Muscle of arm (tissue), 12 donors: Measurements from ENCODE around the gene CALML6. TPM values are rescaled to one million over a fixed set of nuclear protein-coding genes. Genes with fewer than 3 reads are reported as not detected.
"Not testable (repeated sequence)": the region's sequence is repeated elsewhere in the genome, so short reads cannot be mapped to it uniquely, and the experiment has no call there.

Experiments used
- DNase-seq: peaks from one replicate; pipeline ENCODE4 v3.0.0-alpha.2; 2013
- polyA plus RNA-seq, 12 donors: library from polyadenylated mRNA; unstranded; fragments of 120-200 nt; gene quantifications; one replicate each; pipeline ENCODE4 v1.2.1, GENCODE V29; 2013; ENCODE audit not compliant: insufficient read length in 12 of 12

CALML6 gene
- polyA plus RNA-seq, 12 donors = 64.0 to 380 (median 219) TPM; not detected in 1

- no peak for DNase-seq
Observed at GRCh38 chr1:1921901-1922701, 7.0 kb downstream of the CALML6 start.

DNA sequence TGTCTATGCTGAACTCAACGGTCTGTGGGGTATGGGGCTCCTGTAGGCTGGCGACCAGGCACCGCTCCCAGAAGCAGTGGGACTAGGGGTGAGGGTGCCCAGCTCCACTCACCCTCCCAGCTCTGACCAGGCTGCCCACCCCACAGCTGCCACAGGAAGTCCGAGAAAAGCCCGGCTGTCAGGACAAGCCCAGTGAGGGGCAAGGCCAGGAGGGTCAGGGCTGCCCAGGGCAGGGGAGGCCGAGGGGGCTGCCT, 7.6 kb downstream of the CALML6 start:
- DNase-seq = no peak

GRCh38 chr1:1922956-1923833, 8.1 kb downstream of the CALML6 start:
- DNase-seq = no peak

DNA sequence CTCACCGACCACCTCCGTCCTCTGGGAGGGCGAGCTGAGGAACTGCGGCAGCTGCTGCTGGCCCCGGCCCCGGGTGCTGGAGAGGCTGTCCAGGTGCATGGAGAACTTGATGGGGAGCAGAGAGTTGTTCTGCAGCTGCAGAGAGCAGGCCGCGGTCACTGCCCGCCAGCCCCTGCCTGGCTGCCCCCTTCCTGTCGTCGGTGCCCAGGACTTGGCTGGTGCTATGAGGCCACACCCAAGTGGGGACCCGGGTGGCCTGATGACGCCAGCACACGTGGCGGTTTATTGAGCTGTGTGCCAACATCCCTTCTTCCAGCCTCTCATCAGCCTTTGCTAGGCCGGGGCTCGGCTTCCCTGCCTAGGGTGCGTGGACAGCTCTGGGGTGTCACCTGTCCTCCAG, 9.3 kb downstream of the CALML6 start:
- DNase-seq = no peak

DNA sequence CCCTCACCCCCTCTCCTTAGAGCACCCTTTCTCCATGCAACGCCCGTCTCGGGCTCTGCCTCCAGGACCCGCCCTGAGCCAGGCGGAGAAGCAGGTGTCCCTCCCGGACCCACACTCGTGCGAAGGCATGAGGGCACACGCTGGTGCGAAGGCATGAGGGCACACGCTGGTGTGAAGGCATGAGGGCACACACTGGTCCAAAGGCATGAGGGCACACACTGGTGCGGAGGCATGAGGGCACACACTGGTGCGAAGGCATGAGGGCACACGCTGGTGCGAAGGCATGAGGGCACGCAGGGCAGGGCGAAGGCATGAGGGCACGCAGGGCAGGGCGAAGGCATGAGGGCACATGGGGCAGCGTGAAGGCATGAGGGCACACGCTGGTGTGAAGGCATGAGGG, 9.8 kb downstream of the CALML6 start:
- DNase-seq = no peak

DNA sequence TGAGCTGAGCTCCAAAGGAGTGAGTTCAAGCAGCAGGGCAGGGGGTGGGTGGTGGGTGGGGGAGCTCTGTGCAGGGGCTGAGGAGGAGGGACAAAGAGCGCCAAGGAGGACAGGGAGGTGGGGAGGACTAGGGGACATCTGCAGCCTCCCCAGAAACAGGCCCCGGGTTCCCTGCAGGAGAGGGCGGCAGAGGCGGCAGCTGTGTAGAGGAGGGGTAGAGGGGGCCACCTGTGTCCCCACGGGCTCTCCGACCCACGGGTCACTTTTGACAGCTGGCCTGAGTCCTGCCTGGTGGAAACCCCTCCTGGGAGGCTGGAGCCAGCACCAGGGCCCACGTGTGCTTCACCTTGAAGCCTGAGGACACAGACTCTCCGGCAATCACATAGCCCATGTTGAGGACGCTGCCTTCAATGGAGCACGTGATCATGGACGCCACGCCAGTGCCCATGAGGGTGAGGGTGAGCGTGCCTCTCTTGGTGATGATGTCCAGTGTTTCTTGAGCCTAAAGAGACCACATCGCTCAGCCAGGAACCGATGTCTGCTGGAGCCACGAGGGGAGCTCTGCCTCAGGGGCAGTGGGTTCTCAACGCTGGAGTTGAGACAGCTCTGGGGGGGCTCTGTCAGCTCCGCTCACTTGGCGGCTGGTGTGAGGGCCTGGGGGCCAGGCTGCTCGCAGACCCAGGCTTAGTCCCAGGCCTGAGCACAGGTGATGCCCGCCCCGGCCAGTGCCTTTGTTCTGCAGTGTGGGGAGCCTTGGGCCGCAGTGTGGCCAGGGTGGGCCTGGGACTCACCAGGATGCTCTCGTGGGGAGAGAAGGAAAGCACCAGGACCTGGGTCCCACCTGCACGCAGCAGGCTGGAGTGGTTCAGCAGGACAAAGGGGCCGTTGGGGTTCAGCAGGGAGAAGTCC, 10.6 kb downstream of the CALML6 start:
- DNase-seq = no peak

DNA sequence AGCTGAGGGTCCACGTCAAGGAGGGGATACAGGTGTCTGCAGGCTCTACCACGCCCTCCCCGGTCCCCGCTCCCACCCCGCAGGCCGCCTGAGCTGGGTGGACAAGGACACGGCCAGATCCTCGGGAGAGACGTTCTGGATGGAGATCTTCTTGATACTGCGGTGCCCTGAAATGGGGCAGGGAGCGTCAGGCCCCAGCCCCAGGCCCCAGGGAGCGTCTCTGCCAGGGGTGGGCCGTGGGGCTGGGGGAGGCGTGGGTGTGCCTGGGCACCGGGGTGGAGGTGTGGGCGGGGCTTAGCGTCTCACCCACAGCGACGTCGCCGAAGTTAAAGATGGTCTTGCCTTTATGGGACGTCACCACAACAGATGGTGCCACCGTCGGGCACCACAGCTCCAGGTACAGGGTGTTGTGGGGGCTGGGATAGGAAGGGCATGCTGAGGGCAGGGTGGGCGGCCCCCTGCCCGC, 11.3 kb downstream of the CALML6 start:
- no peak for DNase-seq

GRCh38 chr1:1926886-1927660, 12.0 kb downstream of the CALML6 start:
- DNase-seq = no peak

- no peak for DNase-seq
Observed at GRCh38 chr1:1927751-1928150, 12.7 kb downstream of the CALML6 start.

DNA sequence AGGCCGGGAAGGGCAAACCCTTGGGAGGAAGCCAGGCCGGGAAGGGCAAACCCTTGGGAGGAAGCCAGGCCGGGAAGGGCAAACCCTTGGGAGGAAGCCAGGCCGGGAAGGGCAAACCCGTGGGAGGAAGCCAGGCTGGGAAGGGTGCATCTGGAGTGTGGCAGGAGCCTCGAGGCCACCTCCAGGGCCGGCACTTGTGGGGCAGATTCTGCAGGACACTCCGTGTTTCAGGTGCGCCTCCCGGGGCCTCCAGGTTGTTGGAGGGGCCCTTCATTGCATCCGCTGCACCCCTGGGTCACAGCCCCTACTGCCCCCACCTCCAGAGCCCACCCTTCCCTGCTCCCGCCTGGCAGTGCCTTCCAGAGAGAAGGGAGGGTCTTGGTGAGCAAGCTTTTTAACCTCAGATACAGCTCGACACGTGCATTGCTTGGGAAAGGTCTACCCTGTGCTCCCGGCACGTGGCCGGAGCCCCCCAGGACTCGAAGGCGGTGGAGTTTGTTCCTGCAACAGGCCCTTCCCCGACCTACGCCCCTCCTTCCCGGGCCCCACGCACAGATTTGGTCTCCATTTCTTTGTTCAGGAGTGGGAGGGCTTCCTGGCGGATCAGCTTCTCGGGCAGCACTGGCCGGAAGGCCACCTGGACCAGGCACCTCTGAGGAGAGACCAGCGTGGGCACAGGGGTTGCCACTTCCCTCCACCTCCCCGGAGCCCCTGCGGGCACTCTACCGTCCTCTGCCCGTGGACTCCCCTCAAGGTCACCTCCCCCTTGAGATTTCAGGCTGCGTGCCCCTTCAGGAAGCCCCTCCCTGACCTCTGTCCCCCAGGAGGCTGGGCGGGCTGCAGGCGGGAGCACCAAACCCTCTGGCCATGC, 13.4 kb downstream of the CALML6 start:
- no peak for DNase-seq

GRCh38 chr1:1929102-1929638, 14.1 kb downstream of the CALML6 start:
- no peak for DNase-seq

- no peak for DNase-seq
Observed at GRCh38 chr1:1929639-1930545, 14.8 kb downstream of the CALML6 start.

GRCh38 chr1:1934848-1935247, 19.8 kb downstream of the CALML6 start:
- not testable (repeated sequence) for DNase-seq

GRCh38 chr1:1937061-1937460, 22.0 kb downstream of the CALML6 start:
- no peak for DNase-seq

DNA sequence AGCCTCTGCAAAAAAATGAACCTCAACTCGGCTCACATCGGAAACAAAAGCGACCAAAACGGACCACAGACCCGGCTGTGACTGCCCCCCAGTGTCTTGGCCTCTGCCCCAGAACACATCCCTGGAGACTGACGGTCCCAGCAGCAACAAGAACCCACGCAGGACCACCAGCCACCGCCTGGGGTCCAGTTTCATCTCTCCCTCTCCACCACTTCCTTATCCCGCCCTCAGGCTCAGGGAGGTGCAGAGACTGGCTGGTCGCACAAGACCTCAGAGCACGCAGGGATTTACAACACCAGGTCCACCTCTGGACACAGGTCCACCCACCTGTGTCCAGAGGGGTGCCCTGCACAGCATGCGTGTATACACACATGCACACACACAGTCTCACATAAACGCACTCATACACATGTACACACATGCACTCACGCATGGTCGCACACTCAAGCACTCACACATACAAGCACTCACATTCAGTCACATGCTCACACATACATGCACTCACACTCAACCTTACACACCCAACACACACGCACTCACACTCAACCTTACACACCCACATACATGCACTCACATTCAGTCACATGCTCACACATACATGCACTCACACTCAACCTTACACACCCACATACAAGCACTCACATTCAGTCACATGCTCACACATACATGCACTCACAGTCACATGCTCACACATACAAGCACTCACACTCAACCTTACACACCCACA, 22.7 kb downstream of the CALML6 start:
- no peak for DNase-seq

DNA sequence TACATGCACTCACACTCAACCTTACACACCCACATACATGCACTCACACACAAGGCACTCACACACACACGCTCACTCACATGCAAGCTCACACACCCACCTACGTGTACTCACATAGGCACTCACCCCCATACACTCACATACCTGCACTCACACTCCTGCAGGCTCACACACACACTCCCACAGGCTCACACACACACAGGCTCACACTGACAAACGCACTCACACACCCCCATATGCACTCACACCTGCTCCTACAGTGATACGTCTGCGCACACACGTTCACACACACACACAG, 23.2 kb downstream of the CALML6 start:
- no peak for DNase-seq

GRCh38 chr1:1938613-1939295, 23.7 kb downstream of the CALML6 start:
- no peak for DNase-seq
